Neural cell (in vitro differentiated cells): ENCODE data around the gene RC3H1. TPM values are rescaled to one million over a fixed set of nuclear protein-coding genes. Genes with fewer than 3 reads are reported as not detected.

Experiments used
- H2AFZ ChIP-seq: fragments of 200-600, 300-800 bp; sonication (generic), shearing (Covaris generic); 2 replicates; pipeline ENCODE4 v1.6.0; 2014; ENCODE audit warnings: low read depth, mild to moderate bottlenecking, antibody characterized with exemption, low read length, moderate library complexity
- H3F3A ChIP-seq: fragments of 200-600 bp; shearing (Covaris generic); 2 replicates; pipeline ENCODE4 v1.6.1; 2016; ENCODE audit warnings: mild to moderate bottlenecking, moderate library complexity, mixed read lengths, antibody characterized with exemption, low read length; ENCODE audit not compliant: insufficient read depth, poor library complexity, severe bottlenecking
- H3K27ac ChIP-seq: fragments of 200-600, 300-800 bp; sonication (generic), shearing (Covaris generic); 2 replicates; pipeline ENCODE4 v1.5.1; 2014; ENCODE audit warnings: mild to moderate bottlenecking, low read length, moderate library complexity
- H3K27me3 ChIP-seq: fragments of 300-800, 200-600 bp; sonication (generic), shearing (Covaris generic); 2 replicates; pipeline ENCODE4 v1.6.0; 2014; ENCODE audit warnings: mild to moderate bottlenecking, low read depth, low read length, moderate library complexity; ENCODE audit not compliant: insufficient read depth
- H3K36me3 ChIP-seq: fragments of 300-800, 200-600 bp; sonication (generic), shearing (Covaris generic); 2 replicates; pipeline ENCODE4 v1.5.1; 2014; ENCODE audit warnings: mild to moderate bottlenecking, antibody characterized with exemption, low read length, moderate library complexity; ENCODE audit not compliant: insufficient read depth
- H3K4me2 ChIP-seq: fragments of 300-800, 200-600 bp; sonication (generic), shearing (Covaris generic); 2 replicates; pipeline ENCODE4 v1.6.0; 2014; ENCODE audit warnings: mild to moderate bottlenecking, low read length
- H3K4me3 ChIP-seq: fragments of 300-800, 200-600 bp; sonication (generic), shearing (Covaris generic); 2 replicates; pipeline ENCODE4 v1.5.1; 2014; ENCODE audit warnings: mild to moderate bottlenecking, low read length, moderate library complexity
- H3K79me2 ChIP-seq: fragments of 200-600 bp; shearing (Covaris generic); replicated peaks from 2 replicates; pipeline ENCODE4 v1.6.0; 2014; ENCODE audit warnings: mild to moderate bottlenecking, low read length, moderate library complexity; ENCODE audit not compliant: insufficient read depth
- H3K9ac ChIP-seq: fragments of 300-800, 200-600 bp; sonication (generic), shearing (Covaris generic); 2 replicates; pipeline ENCODE4 v1.6.1; 2016; ENCODE audit warnings: mild to moderate bottlenecking, low read length, mixed read lengths
- H3K9me2 ChIP-seq: fragments of 200-600 bp; shearing (Covaris generic); 2 replicates; pipeline ENCODE4 v1.6.1; 2016; ENCODE audit warnings: mild to moderate bottlenecking, low read length, mixed read lengths; ENCODE audit not compliant: insufficient read depth
- H3K9me3 ChIP-seq: fragments of 200-600, 300-800 bp; sonication (generic), shearing (Covaris generic); 2 replicates; pipeline ENCODE4 v1.6.1; 2016; ENCODE audit warnings: mild to moderate bottlenecking, mixed run types, low read length, moderate library complexity, mixed read lengths
- H4K20me1 ChIP-seq: fragments of 200-600 bp; shearing (Covaris generic); 2 replicates; pipeline ENCODE4 v1.6.1; 2016; ENCODE audit warnings: mild to moderate bottlenecking, mixed run types; ENCODE audit not compliant: insufficient read depth
- CTCF ChIP-seq: fragments of 450-650 bp; IDR thresholded peaks from 2 replicates; pipeline ENCODE4 v1.5.1; 2014; ENCODE audit warnings: antibody characterized with exemption, mild to moderate bottlenecking, moderate library complexity; ENCODE audit not compliant: poor library complexity, severe bottlenecking
- EP300 ChIP-seq: fragments of 450-650 bp; conservative IDR thresholded peaks from 2 replicates; pipeline ENCODE4 v1.6.1; 2014; ENCODE audit warnings: antibody characterized with exemption, mild to moderate bottlenecking, moderate library complexity; ENCODE audit not compliant: poor library complexity, severe bottlenecking
- EZH2 ChIP-seq: fragments of 200-600, 300-800 bp; shearing (Covaris generic), sonication (generic); IDR thresholded peaks from 2 replicates; pipeline ENCODE4 v1.6.1; 2014; ENCODE audit warnings: antibody characterized with exemption, low read length, borderline replicate concordance, mild to moderate bottlenecking; ENCODE audit not compliant: insufficient read depth, poor library complexity, severe bottlenecking
- MXI1 ChIP-seq: fragments of 450-650 bp; conservative IDR thresholded peaks from 2 replicates; pipeline ENCODE4 v1.6.1; 2014; ENCODE audit warnings: antibody characterized with exemption, mild to moderate bottlenecking; ENCODE audit not compliant: poor library complexity, severe bottlenecking
- POLR2AphosphoS5 ChIP-seq: IDR thresholded peaks from 2 replicates; pipeline ENCODE4 v1.6.1; 2012
- RAD21 ChIP-seq: fragments of 450-650 bp; conservative IDR thresholded peaks from 2 replicates; pipeline ENCODE4 v1.6.1; 2014; ENCODE audit warnings: antibody characterized with exemption, mild to moderate bottlenecking, moderate library complexity
- SMC3 ChIP-seq: fragments of 450-650 bp; conservative IDR thresholded peaks from 2 replicates; pipeline ENCODE4 v1.6.1; 2014; ENCODE audit warnings: antibody characterized with exemption, mild to moderate bottlenecking, moderate library complexity; ENCODE audit not compliant: poor library complexity
- TAF1 ChIP-seq: IDR thresholded peaks from 2 replicates; pipeline ENCODE4 v1.6.1; 2012; ENCODE audit warnings: low read depth
- polyA plus RNA-seq: library from polyadenylated mRNA; depleted of rRNA; stranded (reverse); fragments of >200 nt; gene quantifications from 2 replicates; pipeline ENCODE4 v1.2.3, GENCODE V29; 2014
- TF ChIP-seq, protein P1 (sequence below): IDR thresholded peaks from 2 replicates; pipeline ENCODE4 v1.6.1; 2012; ENCODE audit warnings: borderline replicate concordance

Gene RC3H1
- polyA plus RNA-seq, 1 donor from 2014 or later, result 12.8 TPM

GRCh38 chr1:174032671-174033222, 10.6 kb upstream of the RC3H1 start:
- Histone ChIP-seq H3K9me2 (no peaks in the 10 kb centered on the region), H3K9ac (no peak overlapping the region), H3K36me3 (no peaks in the 10 kb centered on the region), H3K4me3 (no peak overlapping the region), H2AFZ (no peak overlapping the region), H3K79me2 (no peaks in the 10 kb centered on the region), H3K27me3 (no peaks in the 10 kb centered on the region), H3K4me2 (no peak overlapping the region), H3K9me3 (no peaks in the 10 kb centered on the region), H4K20me1 (no peaks in the 10 kb centered on the region), H3K27ac (no peak overlapping the region), H3F3A (no peaks in the 10 kb centered on the region)
- TF ChIP-seq, protein P1, sequence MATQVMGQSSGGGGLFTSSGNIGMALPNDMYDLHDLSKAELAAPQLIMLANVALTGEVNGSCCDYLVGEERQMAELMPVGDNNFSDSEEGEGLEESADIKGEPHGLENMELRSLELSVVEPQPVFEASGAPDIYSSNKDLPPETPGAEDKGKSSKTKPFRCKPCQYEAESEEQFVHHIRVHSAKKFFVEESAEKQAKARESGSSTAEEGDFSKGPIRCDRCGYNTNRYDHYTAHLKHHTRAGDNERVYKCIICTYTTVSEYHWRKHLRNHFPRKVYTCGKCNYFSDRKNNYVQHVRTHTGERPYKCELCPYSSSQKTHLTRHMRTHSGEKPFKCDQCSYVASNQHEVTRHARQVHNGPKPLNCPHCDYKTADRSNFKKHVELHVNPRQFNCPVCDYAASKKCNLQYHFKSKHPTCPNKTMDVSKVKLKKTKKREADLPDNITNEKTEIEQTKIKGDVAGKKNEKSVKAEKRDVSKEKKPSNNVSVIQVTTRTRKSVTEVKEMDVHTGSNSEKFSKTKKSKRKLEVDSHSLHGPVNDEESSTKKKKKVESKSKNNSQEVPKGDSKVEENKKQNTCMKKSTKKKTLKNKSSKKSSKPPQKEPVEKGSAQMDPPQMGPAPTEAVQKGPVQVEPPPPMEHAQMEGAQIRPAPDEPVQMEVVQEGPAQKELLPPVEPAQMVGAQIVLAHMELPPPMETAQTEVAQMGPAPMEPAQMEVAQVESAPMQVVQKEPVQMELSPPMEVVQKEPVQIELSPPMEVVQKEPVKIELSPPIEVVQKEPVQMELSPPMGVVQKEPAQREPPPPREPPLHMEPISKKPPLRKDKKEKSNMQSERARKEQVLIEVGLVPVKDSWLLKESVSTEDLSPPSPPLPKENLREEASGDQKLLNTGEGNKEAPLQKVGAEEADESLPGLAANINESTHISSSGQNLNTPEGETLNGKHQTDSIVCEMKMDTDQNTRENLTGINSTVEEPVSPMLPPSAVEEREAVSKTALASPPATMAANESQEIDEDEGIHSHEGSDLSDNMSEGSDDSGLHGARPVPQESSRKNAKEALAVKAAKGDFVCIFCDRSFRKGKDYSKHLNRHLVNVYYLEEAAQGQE, result no peak
- TF ChIP-seq EZH2, result no peak
- no peak for TF ChIP-seq MXI1
- TF ChIP-seq RAD21, result no peak

- Histone ChIP-seq H3K4me3 (no peak overlapping the region), H3K27ac (no peak overlapping the region), H4K20me1 (no peaks in the 10 kb centered on the region), H3F3A (no peaks in the 10 kb centered on the region), H3K9ac (no peak overlapping the region), H2AFZ (no peak overlapping the region), H3K79me2 (no peaks in the 10 kb centered on the region), H3K4me2 (no peak overlapping the region), H3K9me2 (no peaks in the 10 kb centered on the region), H3K9me3 (no peaks in the 10 kb centered on the region), H3K27me3 (no peaks in the 10 kb centered on the region), H3K36me3 (no peaks in the 10 kb centered on the region)
- TF ChIP-seq RAD21 (no peak), EP300 (no peak), MXI1 (no peak), TAF1 (no peak), POLR2AphosphoS5 (no peak), SMC3 (no peak), EZH2 (no peak), CTCF (no peak)
- TF ChIP-seq, protein P1, result no peak
Observed at GRCh38 chr1:174031099-174031498, 8.9 kb upstream of the RC3H1 start.
